Naive B cell (primary cell): ENCODE data around the gene TMEM237. TPM values are rescaled to one million over a fixed set of nuclear protein-coding genes. Genes with fewer than 3 reads are reported as not detected.

Source experiments
- ATAC-seq, 2 donors: fragments of 150-1000 bp; cut with Tn5 transposase; 2 replicates each; pipeline ENCODE4 v1.10.0; 2021; ENCODE audit warnings: low read depth in 2 of 2, mild to moderate bottlenecking in 2 of 2, moderate library complexity in 2 of 2
- DNase-seq: peaks from one replicate; pipeline ENCODE4 v3.0.0; 2022
- H3K27ac Mint-ChIP-seq, 6 donors: one replicate each; pipeline ENCODE4 v1.8.0; 2020 to 2022; ENCODE audit warnings: mild to moderate bottlenecking in 6 of 6, mixed read lengths in 6 of 6, moderate library complexity in 5 of 6, inconsistent platforms in 2 of 6
- H3K27me3 Mint-ChIP-seq, 3 donors: one replicate each; pipeline ENCODE4 v1.8.0; 2021 to 2022; ENCODE audit warnings: mixed read lengths in 3 of 3, mild to moderate bottlenecking in 1 of 3
- H3K36me3 Mint-ChIP-seq, 2 donors: one replicate each; pipeline ENCODE4 v1.8.0; 2020 to 2022; ENCODE audit warnings: mixed read lengths in 2 of 2, inconsistent platforms in 1 of 2, mild to moderate bottlenecking in 1 of 2
- H3K4me1 Mint-ChIP-seq, 3 donors: one replicate each; pipeline ENCODE4 v1.8.0; 2020 to 2022; ENCODE audit warnings: mixed read lengths in 3 of 3, inconsistent platforms in 1 of 3, mild to moderate bottlenecking in 1 of 3, moderate library complexity in 1 of 3
- H3K4me3 Mint-ChIP-seq, 8 donors: one replicate each; pipeline ENCODE4 v1.8.0; 2020 to 2022; ENCODE audit warnings: mild to moderate bottlenecking in 8 of 8, mixed read lengths in 8 of 8, moderate library complexity in 8 of 8, inconsistent platforms in 2 of 8
- H3K9me3 Mint-ChIP-seq, 7 donors: one replicate each; pipeline ENCODE4 v1.8.0; 2020 to 2022; ENCODE audit warnings: mixed read lengths in 7 of 7, mild to moderate bottlenecking in 5 of 7, inconsistent platforms in 2 of 7, moderate library complexity in 1 of 7
- polyA plus RNA-seq, 6 donors: library from polyadenylated mRNA; unstranded; fragments of 300-500 nt; fragmentation: Illumina TruSeq; gene quantifications; one replicate each; pipeline ENCODE4 v1.2.3, GENCODE V29; 2021; ENCODE audit warnings: low read depth in 6 of 6

The TMEM237 gene
- polyA plus RNA-seq, 6 donors from 2014 or later: 1.9 to 4.7 (median 2.5) TPM

- Mint-ChIP-seq H3K36me3 (no peaks in the 10 kb centered on the region), H3K27ac (no peak overlapping the region), H3K4me3 (no peak overlapping the region), H3K4me1 (no peaks in the 10 kb centered on the region), H3K27me3 (peaks cover 14 to 24% (median 24%) of the 10 kb centered on the region in 3 donors), H3K9me3 (no peaks in the 10 kb centered on the region)
- no peak for ATAC-seq
- DNase-seq: no peak
Observed at GRCh38 chr2:201660293-201660895, 17.1 kb upstream of the TMEM237 start.

GRCh38 chr2:201656740-201657139 is 13.4 kb upstream of the TMEM237 start:
- DNase-seq: no peak
- H3K27ac Mint-ChIP-seq: peak overlapping the region in 1 of 6 donors; percentile 32
- no peak for ATAC-seq
- peaks cover 3 to 44% (median 32%) of the 10 kb centered on the region in 3 donors for H3K27me3 Mint-ChIP-seq
- H3K4me1 Mint-ChIP-seq: no peaks in the 10 kb centered on the region
- H3K36me3 Mint-ChIP-seq: no peaks in the 10 kb centered on the region
- no peak overlapping the region for H3K4me3 Mint-ChIP-seq
- no peaks in the 10 kb centered on the region for H3K9me3 Mint-ChIP-seq

GRCh38 chr2:201656102-201656501 is 12.8 kb upstream of the TMEM237 start:
- Mint-ChIP-seq H3K36me3 (no peaks in the 10 kb centered on the region), H3K4me3 (no peak overlapping the region), H3K4me1 (no peaks in the 10 kb centered on the region), H3K27ac (no peak overlapping the region), H3K27me3 (peaks cover 3 to 44% (median 32%) of the 10 kb centered on the region in 3 donors), H3K9me3 (no peaks in the 10 kb centered on the region)
- ATAC-seq (no peak), DNase-seq (no peak)

- Mint-ChIP-seq H3K4me1 (no peaks in the 10 kb centered on the region), H3K4me3 (no peak overlapping the region), H3K36me3 (no peaks in the 10 kb centered on the region), H3K27me3 (peaks cover 7 to 41% (median 32%) of the 10 kb centered on the region in 3 donors), H3K27ac (no peak overlapping the region), H3K9me3 (no peaks in the 10 kb centered on the region)
- no peak for ATAC-seq
- DNase-seq: no peak
Observed at GRCh38 chr2:201654616-201655384, 11.5 kb upstream of the TMEM237 start.

GRCh38 chr2:201653221-201653620 is 9.9 kb upstream of the TMEM237 start:
- Mint-ChIP-seq H3K27me3 (peaks cover 7 to 45% (median 32%) of the 10 kb centered on the region in 3 donors), H3K27ac (peak overlapping the region in 1 of 6 donors; percentile 1), H3K4me1 (no peaks in the 10 kb centered on the region), H3K4me3 (no peak overlapping the region), H3K36me3 (no peaks in the 10 kb centered on the region), H3K9me3 (no peaks in the 10 kb centered on the region)
- ATAC-seq (no peak), DNase-seq (no peak)

GRCh38 chr2:201649442-201649841 is 6.1 kb upstream of the TMEM237 start:
- Mint-ChIP-seq H3K9me3 (no peaks in the 10 kb centered on the region), H3K4me1 (no peaks in the 10 kb centered on the region), H3K4me3 (no peak overlapping the region), H3K27me3 (peaks cover 7 to 29% (median 16%) of the 10 kb centered on the region in 3 donors), H3K36me3 (no peaks in the 10 kb centered on the region), H3K27ac (no peak overlapping the region)
- DNase-seq (no peak), ATAC-seq (no peak)

- ATAC-seq: no peak
- H3K27me3 Mint-ChIP-seq: peaks cover 3 to 21% (median 11%) of the 10 kb centered on the region in 3 donors
- H3K4me3 Mint-ChIP-seq: no peak overlapping the region
- DNase-seq: no peak
- no peaks in the 10 kb centered on the region for H3K36me3 Mint-ChIP-seq
- H3K4me1 Mint-ChIP-seq: peaks cover 2 to 7% (median 4%) of the 10 kb centered on the region in 3 donors
- no peak overlapping the region for H3K27ac Mint-ChIP-seq
- H3K9me3 Mint-ChIP-seq: no peaks in the 10 kb centered on the region
Observed at GRCh38 chr2:201647431-201647830, 4.1 kb upstream of the TMEM237 start.

- peaks cover 0 to 8% (median 4%) of the 10 kb centered on the region in 3 donors for H3K27me3 Mint-ChIP-seq
- no peaks in the 10 kb centered on the region for H3K9me3 Mint-ChIP-seq
- H3K27ac Mint-ChIP-seq: peak overlapping the region in 1 of 6 donors; percentile 94
- no peaks in the 10 kb centered on the region for H3K36me3 Mint-ChIP-seq
- peaks cover 5 to 10% (median 7%) of the 10 kb centered on the region in 3 donors for H3K4me1 Mint-ChIP-seq
- peak overlapping the region in 7 of 8 donors; percentile 7 to 95 (median 87) for H3K4me3 Mint-ChIP-seq
- ATAC-seq (no peak), DNase-seq (no peak)
Observed at GRCh38 chr2:201644001-201644400, 698 bp upstream of the TMEM237 start.

GRCh38 chr2:201642579-201643215 is 606 bp downstream of the TMEM237 start:
- ATAC-seq (peak; percentile 84 to 86), DNase-seq (peak; percentile 90)
- Mint-ChIP-seq H3K27ac (peak overlapping the region; percentile 94 to 99 (median 98)), H3K4me3 (peak overlapping the region; percentile 87 to 99 (median 96)), H3K36me3 (no peaks in the 10 kb centered on the region), H3K4me1 (peaks cover 5 to 10% (median 7%) of the 10 kb centered on the region in 3 donors), H3K27me3 (peaks cover 0 to 5% (median 4%) of the 10 kb centered on the region in 3 donors), H3K9me3 (no peaks in the 10 kb centered on the region)

- peak overlapping the region; percentile 94 to 99 (median 98) for H3K27ac Mint-ChIP-seq
- H3K4me3 Mint-ChIP-seq: peak overlapping the region; percentile 87 to 99 (median 96)
- peaks cover 5 to 10% (median 7%) of the 10 kb centered on the region in 3 donors for H3K4me1 Mint-ChIP-seq
- H3K9me3 Mint-ChIP-seq: no peaks in the 10 kb centered on the region
- DNase-seq (no peak), ATAC-seq (peak; percentile 34 to 47)
- H3K36me3 Mint-ChIP-seq: no peaks in the 10 kb centered on the region
- H3K27me3 Mint-ChIP-seq: peaks cover 0 to 5% (median 4%) of the 10 kb centered on the region in 3 donors
Observed at GRCh38 chr2:201642086-201642578, 1.2 kb downstream of the TMEM237 start.

- peaks cover 0 to 7% of the 10 kb centered on the region in 2 donors for H3K36me3 Mint-ChIP-seq
- H3K27me3 Mint-ChIP-seq: peaks cover 0 to 5% (median 4%) of the 10 kb centered on the region in 3 donors
- DNase-seq: no peak
- no peaks in the 10 kb centered on the region for H3K9me3 Mint-ChIP-seq
- peaks cover 5 to 10% (median 7%) of the 10 kb centered on the region in 3 donors for H3K4me1 Mint-ChIP-seq
- peak overlapping the region in 1 of 8 donors; percentile 30 for H3K4me3 Mint-ChIP-seq
- no peak overlapping the region for H3K27ac Mint-ChIP-seq
- no peak for ATAC-seq
Observed at GRCh38 chr2:201639205-201639604, 4.1 kb downstream of the TMEM237 start.

GRCh38 chr2:201638326-201638725 is 5.0 kb downstream of the TMEM237 start:
- H3K27ac Mint-ChIP-seq: no peak overlapping the region
- H3K27me3 Mint-ChIP-seq: no peaks in the 10 kb centered on the region
- no peak overlapping the region for H3K4me3 Mint-ChIP-seq
- no peak for ATAC-seq
- DNase-seq: no peak
- H3K4me1 Mint-ChIP-seq: peaks cover under 1 to 5% (median 3%) of the 10 kb centered on the region in 3 donors
- H3K36me3 Mint-ChIP-seq: peaks cover 0 to 7% of the 10 kb centered on the region in 2 donors
- H3K9me3 Mint-ChIP-seq: no peaks in the 10 kb centered on the region

- Mint-ChIP-seq H3K4me3 (no peak overlapping the region), H3K36me3 (peaks cover 7 to 14% of the 10 kb centered on the region in 2 donors), H3K27me3 (no peaks in the 10 kb centered on the region), H3K9me3 (peaks cover 0 to 3% (median 0%) of the 10 kb centered on the region in 7 donors), H3K27ac (no peak overlapping the region), H3K4me1 (no peaks in the 10 kb centered on the region)
- DNase-seq (no peak), ATAC-seq (no peak)
Observed at GRCh38 chr2:201633661-201634249, 9.5 kb downstream of the TMEM237 start.
